HG02763 (cell line): ENCODE data around the gene TCF4.

ENCODE experiments used
- ATAC-seq: cut with Tn5 transposase; IDR thresholded peaks from one replicate; pipeline ENCODE4 v1.9.1; 2021; ENCODE audit warnings: mild to moderate bottlenecking, moderate library complexity; ENCODE audit not compliant: unreplicated experiment

TCF4 gene

GRCh38 chr18:55356815-55357214, 231.2 kb downstream of the TCF4 start:
- ATAC-seq, result no peak

- no peak for ATAC-seq
Observed at GRCh38 chr18:55355223-55355622, 232.8 kb downstream of the TCF4 start.

GRCh38 chr18:55354795-55355194, 233.2 kb downstream of the TCF4 start:
- no peak for ATAC-seq

GRCh38 chr18:55353806-55354205, 234.2 kb downstream of the TCF4 start:
- no peak for ATAC-seq

GRCh38 chr18:55353391-55353790, 234.6 kb downstream of the TCF4 start:
- no peak for ATAC-seq

- no peak for ATAC-seq
Observed at GRCh38 chr18:55351980-55352714, 235.8 kb downstream of the TCF4 start.

- ATAC-seq, result no peak
Observed at GRCh38 chr18:55351241-55351691, 236.7 kb downstream of the TCF4 start.

- ATAC-seq, result no peak
Observed at GRCh38 chr18:55349685-55350084, 238.3 kb downstream of the TCF4 start.

GRCh38 chr18:55346961-55347740, 240.8 kb downstream of the TCF4 start:
- no peak for ATAC-seq

GRCh38 chr18:55346387-55346786, 241.6 kb downstream of the TCF4 start:
- no peak for ATAC-seq

GRCh38 chr18:55345103-55345950, 242.7 kb downstream of the TCF4 start:
- no peak for ATAC-seq

- peak; percentile 63 for ATAC-seq
Observed at GRCh38 chr18:55343396-55344073, 244.5 kb downstream of the TCF4 start.

GRCh38 chr18:55340998-55341397, 247.0 kb downstream of the TCF4 start:
- ATAC-seq, result no peak

- ATAC-seq, result no peak
Observed at GRCh38 chr18:55339990-55340389, 248.0 kb downstream of the TCF4 start.

- no peak for ATAC-seq
Observed at GRCh38 chr18:55338978-55339650, 248.9 kb downstream of the TCF4 start.

GRCh38 chr18:55337908-55338521, 250.0 kb downstream of the TCF4 start:
- no peak for ATAC-seq

GRCh38 chr18:55337138-55337537, 250.9 kb downstream of the TCF4 start:
- no peak for ATAC-seq

- ATAC-seq, result no peak
Observed at GRCh38 chr18:55336438-55337100, 251.4 kb downstream of the TCF4 start.

- no peak for ATAC-seq
Observed at GRCh38 chr18:55334875-55335274, 253.1 kb downstream of the TCF4 start.
